Measurements from ENCODE around the gene CHIC2.

GRCh38 chr4:53992785-53993184 lies 71.6 kb downstream of the CHIC2 start:
- TF ChIP-seq CTCF (optimal IDR thresholded peaks at IDR 0.05 in 1 of 3, IDR thresholded peaks at IDR 0.05 in 1 of 3, conservative IDR thresholded peaks at IDR 0.05 in 1 of 3; ENCODE audit: extremely low read depth in 1 of 3, insufficient read depth in 2 of 3, low read length in 3 of 3), result no peak
- no peak for TF ChIP-seq EZH2 (IDR thresholded peaks at IDR 0.05; ENCODE audit: low read length)
